K562 (cell line): ENCODE measurements around the gene IGSF9.

ENCODE experiments used
- CTCF ChIP-seq, 3 experiments: IDR thresholded peaks in 2 of 3; conservative IDR thresholded peaks in 1 of 3; 2 replicates each; pipeline ENCODE4 v1.5.1; 2011 to 2012; ENCODE audit warnings: low read length in 3 of 3, mild to moderate bottlenecking in 3 of 3, control low read depth in 2 of 3, improper control_type of control experiment in 1 of 3, inconsistent platforms in 1 of 3, low read depth in 1 of 3, mixed read lengths in 1 of 3, moderate library complexity in 1 of 3; ENCODE audit not compliant: insufficient read depth in 2 of 3
- EP300 ChIP-seq: IDR thresholded peaks from 2 replicates; pipeline ENCODE4 v1.6.1; 2012; ENCODE audit warnings: low read length, improper control_type of control experiment
- EZH2 ChIP-seq: IDR thresholded peaks from 2 replicates; pipeline ENCODE4 v1.6.1; 2012; ENCODE audit warnings: low read depth, mild to moderate bottlenecking, inconsistent platforms, low read length, borderline replicate concordance
- FOXP4 ChIP-seq: sonication (generic); formaldehyde crosslinking; IDR thresholded peaks from 2 replicates; pipeline ENCODE4 v1.8.0; 2022; ENCODE audit warnings: mild to moderate bottlenecking, missing genetic modification reagents, borderline replicate concordance
- GTF2E2 ChIP-seq: fragments of 200-800 bp; sonication (Bioruptor generic); IDR thresholded peaks from 2 replicates; pipeline ENCODE4 v1.6.1; 2016; ENCODE audit warnings: missing genetic modification characterization, missing compliant biosample characterization
- NRF1 ChIP-seq, 2 experiments: fragments of 450-650 bp; IDR thresholded peaks in 1 of 2; conservative IDR thresholded peaks in 1 of 2; 2 replicates each; pipeline ENCODE4 v1.6.1; 2014; ENCODE audit warnings: mild to moderate bottlenecking in 2 of 2
- PPARD ChIP-seq: fragments of 250-450 bp; sonication (Bioruptor Pico); IDR thresholded peaks from 2 replicates; pipeline ENCODE4 v1.8.0; 2022; ENCODE audit warnings: inconsistent platforms, mild to moderate bottlenecking, moderate library complexity
- RCOR1 ChIP-seq, 2 experiments: IDR thresholded peaks; 2 replicates each; pipeline ENCODE4 v1.6.1; 2012; ENCODE audit warnings: low read depth in 2 of 2, low read length in 2 of 2, borderline replicate concordance in 1 of 2, improper control_type of control experiment in 1 of 2
- SMARCC2 ChIP-seq: fragments of 450-650 bp; IDR thresholded peaks from 2 replicates; pipeline ENCODE4 v1.6.1; 2017; ENCODE audit warnings: antibody characterized with exemption, moderate library complexity, mild to moderate bottlenecking, low read depth
- TCF3 ChIP-seq: sonication (generic); formaldehyde crosslinking; IDR thresholded peaks from 2 replicates; pipeline ENCODE4 v1.4.0; 2020; ENCODE audit warnings: mild to moderate bottlenecking, missing genetic modification reagents
- ZBTB12 ChIP-seq: fragments of 250-450 bp; sonication (Bioruptor Pico); IDR thresholded peaks from 2 replicates; pipeline ENCODE4 v1.4.0; 2020
- ZNF75A ChIP-seq: fragments of 450-650 bp; formaldehyde crosslinking; IDR thresholded peaks from 2 replicates; pipeline ENCODE4 v1.4.0; 2020; ENCODE audit warnings: mild to moderate bottlenecking

GRCh38 chr1:159932296-159933285 lies 12.8 kb downstream of the IGSF9 start:
- TF ChIP-seq EP300 (no peak), SMARCC2 (no peak), TCF3 (CRISPR knock-in tag) (no peak), EZH2 (no peak), CTCF (IDR thresholded peaks at IDR 0.05 in 2 of 3, conservative IDR thresholded peaks at IDR 0.05 in 1 of 3; ENCODE audit: insufficient read depth in 2 of 3, low read depth in 1 of 3, low read length in 3 of 3) (no peak), ZBTB12 (CRISPR knock-in tag) (no peak), GTF2E2 (tag) (no peak), NRF1 (conservative IDR thresholded peaks at IDR 0.05 in 1 of 2, IDR thresholded peaks at IDR 0.05 in 1 of 2) (no peak), PPARD (no peak), ZNF75A (CRISPR knock-in tag) (no peak), FOXP4 (CRISPR knock-in tag) (no peak), RCOR1 (IDR thresholded peaks at IDR 0.05; ENCODE audit: borderline replicate concordance in 1 of 2, low read depth in 2 of 2, low read length in 2 of 2) (no peak)
